HepG2 (cell line): ENCODE results near the gene GALNT18. TPM values are rescaled to one million over a fixed set of nuclear protein-coding genes. Genes with fewer than 3 reads are reported as not detected.

Experiments used
- ATAC-seq: fragments of 200-7000 bp; cut with Tn5 transposase; 3 replicates; pipeline ENCODE4 v1.9.1; 2020; ENCODE audit warnings: mild to moderate bottlenecking, moderate library complexity
- BruUV-seq: library from RNA; stranded (reverse); fragments of 400-500 nt; replicated peaks from 2 replicates; lab custom pipeline; 2021; lab: Mats Ljungman, UMichigan
- CTCF ChIA-PET: fragments of 300-600 bp; formaldehyde crosslinking; extraction: SDS; loops from one replicate; lab custom pipeline; 2021; ENCODE audit warnings: low total read pairs, inconsistent platforms, low intra/inter-chr PET ratio; lab: Yijun Ruan, JAX
- POLR2A ChIA-PET: fragments of 350-600 bp; sonication (Branson Sonifier 250); formaldehyde crosslinking; loops from one replicate; lab custom pipeline; 2020; ENCODE audit warnings: antibody characterized with exemption, inconsistent platforms; lab: Yijun Ruan, JAX
- DNase-seq: peaks from one replicate; pipeline ENCODE4 v3.0.0-alpha.2; 2015; ENCODE audit warnings: low spot score
- FAIRE-seq: peaks from 3 replicates; lab custom pipeline; 2011; peaks lifted over from hg19 to GRCh38; lab: Jason Lieb, UNC
- H2AFZ ChIP-seq: one replicate; pipeline ENCODE4 v1.6.1; 2011; ENCODE audit warnings: low read length, inconsistent platforms
- H3K27ac ChIP-seq: fragments of 300-600 bp; 3 replicates; pipeline ENCODE4 v1.8.0; 2011; ENCODE audit warnings: mixed run types, mild to moderate bottlenecking, mixed read lengths, low read length, inconsistent platforms; ENCODE audit not compliant: insufficient read depth; ENCODE audit errors: extremely low read length
- H3K27me3 ChIP-seq, 2 experiments: fragments of 200-600 bp in 1 of 2; 2 replicates in 1 of 2; 3 replicates in 1 of 2; pipeline versions ENCODE4 v1.6.0 to v1.8.0; 2011; ENCODE audit warnings: low read length in 2 of 2, mild to moderate bottlenecking in 2 of 2, moderate library complexity in 2 of 2, inconsistent platforms in 1 of 2; ENCODE audit not compliant: insufficient read depth in 2 of 2, control insufficient read depth in 1 of 2
- H3K36me3 ChIP-seq, 2 experiments: fragments of 200-600 bp in 1 of 2; replicated peaks in 1 of 2; 2 replicates in 1 of 2; 3 replicates in 1 of 2; pipeline versions ENCODE4 v1.5.1 to v1.8.0; 2011; ENCODE audit warnings: low read length in 2 of 2, inconsistent platforms in 1 of 2; ENCODE audit not compliant: insufficient read depth in 2 of 2, control insufficient read depth in 1 of 2
- H3K4me1 ChIP-seq: 2 replicates; pipeline ENCODE4 v1.5.1; 2012; ENCODE audit warnings: low read length, inconsistent platforms; ENCODE audit not compliant: insufficient read depth
- H3K4me2 ChIP-seq: 2 replicates; pipeline ENCODE4 v1.6.0; 2011; ENCODE audit warnings: low read depth, low read length, inconsistent platforms
- H3K4me3 ChIP-seq, 3 experiments: fragments of 200-600 bp in 1 of 3; sonication (generic), shearing (Covaris generic) in 1 of 3; replicated peaks in 1 of 3; 2 replicates each; pipeline ENCODE4 v1.5.1; 2011 to 2016; ENCODE audit warnings: low read length in 3 of 3, inconsistent platforms in 2 of 3, low read depth in 2 of 3, mild to moderate bottlenecking in 2 of 3, control low read depth in 1 of 3, mixed read lengths in 1 of 3; ENCODE audit not compliant: insufficient read depth in 1 of 3
- H3K79me2 ChIP-seq: one replicate; pipeline ENCODE4 v1.6.1; 2011; ENCODE audit warnings: low read length, inconsistent platforms; ENCODE audit not compliant: insufficient read depth
- H3K9ac ChIP-seq: 2 replicates; pipeline ENCODE4 v1.6.0; 2011; ENCODE audit warnings: mild to moderate bottlenecking, low read depth, low read length, inconsistent platforms; ENCODE audit not compliant: insufficient read depth
- H3K9me3 ChIP-seq: 2 replicates; pipeline ENCODE4 v1.5.1; 2012; ENCODE audit warnings: mild to moderate bottlenecking, low read length
- H4K20me1 ChIP-seq: 2 replicates; pipeline ENCODE4 v1.6.0; 2011; ENCODE audit warnings: inconsistent platforms, mild to moderate bottlenecking, low read length, moderate library complexity; ENCODE audit not compliant: insufficient read depth
- HDAC2 ChIP-seq: sonication (generic); formaldehyde crosslinking; IDR thresholded peaks from 2 replicates; pipeline ENCODE4 v1.4.0; 2020; ENCODE audit warnings: missing genetic modification reagents
- MBNL3 ChIP-seq: fragments of 250-450 bp; sonication (Bioruptor Pico); conservative IDR thresholded peaks from 2 replicates; pipeline ENCODE4 v1.8.0; 2022; ENCODE audit warnings: mild to moderate bottlenecking, inconsistent platforms
- MTERF4 ChIP-seq: sonication (generic); formaldehyde crosslinking; IDR thresholded peaks from 2 replicates; pipeline ENCODE4 v1.8.0; 2023; ENCODE audit warnings: mild to moderate bottlenecking, missing genetic modification reagents
- NFYB ChIP-seq: sonication (generic); formaldehyde crosslinking; IDR thresholded peaks from 2 replicates; pipeline ENCODE4 v1.4.0; 2020; ENCODE audit warnings: missing genetic modification reagents
- REPIN1 ChIP-seq: sonication (generic); formaldehyde crosslinking; IDR thresholded peaks from 2 replicates; pipeline ENCODE4 v1.8.0; 2022; ENCODE audit warnings: missing genetic modification reagents, low read depth, mild to moderate bottlenecking, borderline replicate concordance
- ZBTB44 ChIP-seq: sonication (generic); formaldehyde crosslinking; IDR thresholded peaks from 2 replicates; pipeline ENCODE4 v1.4.0; 2020; ENCODE audit warnings: missing genetic modification reagents
- ZEB1 ChIP-seq: IDR thresholded peaks from 2 replicates; pipeline ENCODE4 v1.6.1; 2012; ENCODE audit warnings: mild to moderate bottlenecking, low read depth, inconsistent platforms; ENCODE audit not compliant: insufficient replicate concordance
- ZNF30 ChIP-seq: sonication (generic); formaldehyde crosslinking; IDR thresholded peaks from 2 replicates; pipeline ENCODE4 v1.5.0; 2020; ENCODE audit warnings: mild to moderate bottlenecking, missing genetic modification reagents
- ZNF383 ChIP-seq: sonication (generic); formaldehyde crosslinking; IDR thresholded peaks from 2 replicates; pipeline ENCODE4 v1.4.0; 2020; ENCODE audit warnings: missing genetic modification reagents, mild to moderate bottlenecking, borderline replicate concordance
- ZNF530 ChIP-seq: sonication (generic); formaldehyde crosslinking; IDR thresholded peaks from 2 replicates; pipeline ENCODE4 v1.5.0; 2020; ENCODE audit warnings: low read depth, mild to moderate bottlenecking, missing genetic modification reagents
- ZNF670 ChIP-seq: sonication (generic); formaldehyde crosslinking; IDR thresholded peaks from 2 replicates; pipeline ENCODE4 v1.8.0; 2022; ENCODE audit warnings: mild to moderate bottlenecking, missing genetic modification reagents, borderline replicate concordance
- ZNF672 ChIP-seq: sonication (generic); formaldehyde crosslinking; IDR thresholded peaks from 2 replicates; pipeline ENCODE4 v1.8.1; 2022; ENCODE audit warnings: missing genetic modification reagents
- ZNF777 ChIP-seq: sonication (generic); formaldehyde crosslinking; IDR thresholded peaks from 2 replicates; pipeline ENCODE4 v1.4.0; 2020; ENCODE audit warnings: missing genetic modification reagents
- ZNF83 ChIP-seq: sonication (generic); formaldehyde crosslinking; IDR thresholded peaks from 2 replicates; pipeline ENCODE4 v1.4.0; 2020; ENCODE audit warnings: missing genetic modification reagents, mild to moderate bottlenecking, borderline replicate concordance
- ZNF891 ChIP-seq: sonication (generic); formaldehyde crosslinking; IDR thresholded peaks from 2 replicates; pipeline ENCODE4 v1.5.0; 2020; ENCODE audit warnings: mild to moderate bottlenecking, missing genetic modification reagents
- ZSCAN22 ChIP-seq: sonication (generic); formaldehyde crosslinking; IDR thresholded peaks from 2 replicates; pipeline ENCODE4 v1.4.0; 2020; ENCODE audit warnings: mild to moderate bottlenecking, missing genetic modification reagents
- WGBS: methylation state at CpG from one replicate; pipeline ENCODE4 v1.1.6; 2017; ENCODE audit warnings: low lambda C conversion rate; 5-methylcytosine and 5-hydroxymethylcytosine counted together
- in situ Hi-C: cut with HindIII; loops from 2 replicates; pipeline ENCODE4 v1.10.0; 2017; ENCODE audit warnings: low pct_unique_long_range_greater_than_20kb; ENCODE audit not compliant: extremely low pct_ligation_motif_present
- intact Hi-C: fragments of 100-400 bp; cut with micrococcal nuclease; formaldehyde crosslinking; loops from one replicate; pipeline ENCODE4 v1.10.0; 2022; ENCODE audit not compliant: unreplicated experiment
- polyA plus RNA-seq, 8 experiments: library from polyadenylated mRNA; depleted of rRNA in 3 of 8; stranded (reverse) in 7 of 8; unstranded in 1 of 8; fragments of >200 nt; fragmentation: Illumina TruSeq in 4 of 8; extraction: Trizol in 4 of 8; gene quantifications; 2 replicates each; pipeline versions ENCODE4 v1.2.1 to v1.2.3, GENCODE V29; 2011 to 2016; ENCODE audit warnings: low read depth in 4 of 8, missing spikeins in 1 of 8, mixed read lengths in 1 of 8; ENCODE audit not compliant: insufficient read depth in 1 of 8
- total RNA-seq, 5 experiments: library from RNA; depleted of rRNA; stranded (reverse); fragments of >200 nt; fragmentation: Illumina TruSeq; extraction: Trizol; gene quantifications; 2 replicates each; pipeline ENCODE4 v1.2.3, GENCODE V29; 2016; ENCODE audit warnings: low read depth in 1 of 5

Gene GALNT18
- total and polyA plus RNA-seq, 2 of the 13 experiments (the other 11 are each of a cell fraction or from before 2014, with no cell fraction given): 0.11 TPM; not detected in 1

GRCh38 chr11:11441516-11441915 lies 180.3 kb downstream of the GALNT18 start:
- in situ Hi-C loops: no loop called here
- TF ChIP-seq MBNL3 (CRISPR knock-in tag) (no peak), ZNF672 (CRISPR knock-in tag) (no peak), ZNF83 (CRISPR knock-in tag) (no peak), REPIN1 (no peak), ZNF891 (CRISPR knock-in tag) (no peak), ZNF670 (CRISPR knock-in tag) (no peak), HDAC2 (CRISPR knock-in tag) (no peak), ZNF530 (CRISPR knock-in tag) (no peak), MTERF4 (CRISPR knock-in tag) (no peak), NFYB (CRISPR knock-in tag) (no peak), ZNF777 (CRISPR knock-in tag) (no peak), ZNF383 (no peak), ZEB1 (no peak), ZSCAN22 (no peak), ZBTB44 (CRISPR knock-in tag) (no peak), ZNF30 (CRISPR knock-in tag) (no peak)
- TF ChIP-seq, all 625 proteins: peak for 0
- Histone ChIP-seq H3K79me2 (no peaks in the 10 kb centered on the region), H3K9me3 (no peaks in the 10 kb centered on the region), H3K4me2 (no peak overlapping the region), H3K27ac (no peak overlapping the region), H3K9ac (no peak overlapping the region), H3K4me3 (no peak overlapping the region), H3K36me3 (no peaks in the 10 kb centered on the region), H3K4me1 (no peaks in the 10 kb centered on the region), H3K27me3 (peaks cover 2 to 12% of the 10 kb centered on the region in 2 experiments; a peak in 3 of 5 replicates), H2AFZ (no peak overlapping the region), H4K20me1 (no peaks in the 10 kb centered on the region)
- FAIRE-seq (no peak), ATAC-seq (no peak), DNase-seq (no peak)
- no TSS peak for BruUV-seq
- CTCF ChIA-PET: no interaction called here
- intact Hi-C loops: no loop called here
- POLR2A ChIA-PET: no interaction called here
- 91% methylated on average over 7 of the region's 7 CpGs for WGBS
